Measurements from ENCODE around the gene HIP1R. TPM values are rescaled to one million over a fixed set of nuclear protein-coding genes. Genes with fewer than 3 reads are reported as not detected.

The HIP1R gene
- total and polyA plus RNA-seq, 2 of the 8 experiments (the other 6 are each of a cell fraction or from before 2014, with no cell fraction given): 11.2 to 14.5 TPM

DNA sequence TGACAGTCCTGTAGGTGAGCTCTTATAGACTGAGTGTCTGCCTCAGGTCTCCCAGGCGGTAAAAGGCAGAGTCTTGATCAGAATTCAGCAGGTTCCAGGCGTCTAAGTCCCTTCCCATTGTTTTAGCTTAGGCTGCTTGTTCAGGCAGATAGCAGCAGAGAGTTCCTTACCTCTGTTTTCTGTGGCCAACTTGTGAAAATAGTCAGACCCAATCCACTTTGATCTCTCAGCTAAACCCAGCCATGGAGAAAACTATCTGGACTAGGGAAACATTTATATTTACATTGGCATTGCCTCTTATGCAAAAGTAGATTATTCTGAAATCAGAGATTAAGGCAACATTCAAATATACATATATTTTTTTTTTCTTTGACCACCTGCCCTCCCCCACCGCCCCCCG, 39.5 kb upstream of the HIP1R start (continued):
- TF ChIP-seq YY1 (IDR thresholded peaks at IDR 0.05; ENCODE audit: low read depth, low read length) (no peak), KDM4A (IDR thresholded peaks at IDR 0.05; ENCODE audit: low read depth, low read length, severe bottlenecking) (no peak), ZNF274 (IDR thresholded peaks at IDR 0.05; ENCODE audit: borderline replicate concordance, extremely low read depth, low read length) (no peak)
